ENCODE results near the gene BNC2.

The BNC2 gene

DNA sequence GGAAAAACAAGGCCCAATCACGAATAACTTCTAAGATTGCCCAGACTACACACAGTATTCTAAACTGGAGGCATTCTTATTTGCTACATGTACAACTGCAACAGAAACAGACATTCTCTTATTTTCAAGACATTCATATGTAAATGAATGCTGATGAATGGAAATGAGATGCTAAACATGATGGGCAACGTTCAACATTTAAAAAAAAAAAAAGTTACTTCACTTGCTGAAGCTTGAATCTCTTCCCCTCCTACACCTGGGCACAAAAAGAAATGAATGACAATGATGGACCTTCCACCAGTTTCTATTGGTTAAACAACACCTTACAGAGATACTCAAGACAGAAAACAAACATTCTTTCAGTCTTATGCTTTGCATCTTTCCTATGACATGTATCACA lies 160.5 kb downstream of the BNC2 start:
- ChIA-PET POLR2A (no interaction called here), CTCF (no interaction called here)
- no peak for DNase-seq (ENCODE audit: extremely low spot score)
- TF ChIP-seq, protein P1, sequence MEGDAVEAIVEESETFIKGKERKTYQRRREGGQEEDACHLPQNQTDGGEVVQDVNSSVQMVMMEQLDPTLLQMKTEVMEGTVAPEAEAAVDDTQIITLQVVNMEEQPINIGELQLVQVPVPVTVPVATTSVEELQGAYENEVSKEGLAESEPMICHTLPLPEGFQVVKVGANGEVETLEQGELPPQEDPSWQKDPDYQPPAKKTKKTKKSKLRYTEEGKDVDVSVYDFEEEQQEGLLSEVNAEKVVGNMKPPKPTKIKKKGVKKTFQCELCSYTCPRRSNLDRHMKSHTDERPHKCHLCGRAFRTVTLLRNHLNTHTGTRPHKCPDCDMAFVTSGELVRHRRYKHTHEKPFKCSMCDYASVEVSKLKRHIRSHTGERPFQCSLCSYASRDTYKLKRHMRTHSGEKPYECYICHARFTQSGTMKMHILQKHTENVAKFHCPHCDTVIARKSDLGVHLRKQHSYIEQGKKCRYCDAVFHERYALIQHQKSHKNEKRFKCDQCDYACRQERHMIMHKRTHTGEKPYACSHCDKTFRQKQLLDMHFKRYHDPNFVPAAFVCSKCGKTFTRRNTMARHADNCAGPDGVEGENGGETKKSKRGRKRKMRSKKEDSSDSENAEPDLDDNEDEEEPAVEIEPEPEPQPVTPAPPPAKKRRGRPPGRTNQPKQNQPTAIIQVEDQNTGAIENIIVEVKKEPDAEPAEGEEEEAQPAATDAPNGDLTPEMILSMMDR (IDR thresholded peaks at IDR 0.05; ENCODE audit: control extremely low read depth, extremely low read depth, low read depth, missing control alignments): no peak

DNA sequence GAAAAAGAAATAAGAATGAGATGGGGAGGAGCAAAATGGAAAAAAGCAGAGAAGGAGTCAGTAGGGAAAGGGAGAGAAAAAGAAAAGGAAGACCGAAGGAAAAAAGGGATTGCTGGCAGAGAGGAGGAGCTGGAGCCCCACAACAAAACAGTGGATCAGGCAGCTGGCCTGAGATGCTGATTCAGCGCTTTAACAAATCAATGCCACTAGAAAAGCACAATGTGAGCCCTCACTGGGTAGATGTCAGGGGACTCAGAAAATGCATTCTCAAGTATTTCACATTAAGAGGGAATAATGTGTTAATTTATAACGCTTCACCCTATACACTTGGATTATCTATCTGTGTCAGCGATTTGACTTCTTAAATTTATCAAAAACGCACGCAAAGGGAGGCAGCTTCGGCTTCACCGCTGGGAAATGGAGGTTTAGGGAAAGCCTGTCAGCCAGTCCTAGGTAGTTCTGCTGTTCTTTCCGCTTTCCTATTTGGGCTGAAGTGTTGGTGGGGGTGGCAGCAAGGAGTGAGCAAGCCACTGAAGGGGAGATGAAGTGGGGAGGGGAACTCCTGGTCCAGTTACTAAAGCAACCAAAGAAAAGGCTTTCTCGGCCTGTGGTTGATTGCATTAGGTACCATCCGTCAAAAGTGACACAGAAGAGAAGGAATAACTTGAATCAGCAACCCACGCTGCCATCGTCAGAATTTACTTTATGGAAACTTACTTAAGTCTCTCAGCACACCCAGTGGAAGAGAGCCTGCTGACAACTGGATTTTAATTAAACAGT lies 161.6 kb downstream of the BNC2 start:
- POLR2A ChIA-PET: no interaction called here
- TF ChIP-seq, protein P1 (IDR thresholded peaks at IDR 0.05; ENCODE audit: control extremely low read depth, extremely low read depth, low read depth, missing control alignments): no peak
- no peak for DNase-seq (ENCODE audit: extremely low spot score)
- CTCF ChIA-PET: no interaction called here

DNA sequence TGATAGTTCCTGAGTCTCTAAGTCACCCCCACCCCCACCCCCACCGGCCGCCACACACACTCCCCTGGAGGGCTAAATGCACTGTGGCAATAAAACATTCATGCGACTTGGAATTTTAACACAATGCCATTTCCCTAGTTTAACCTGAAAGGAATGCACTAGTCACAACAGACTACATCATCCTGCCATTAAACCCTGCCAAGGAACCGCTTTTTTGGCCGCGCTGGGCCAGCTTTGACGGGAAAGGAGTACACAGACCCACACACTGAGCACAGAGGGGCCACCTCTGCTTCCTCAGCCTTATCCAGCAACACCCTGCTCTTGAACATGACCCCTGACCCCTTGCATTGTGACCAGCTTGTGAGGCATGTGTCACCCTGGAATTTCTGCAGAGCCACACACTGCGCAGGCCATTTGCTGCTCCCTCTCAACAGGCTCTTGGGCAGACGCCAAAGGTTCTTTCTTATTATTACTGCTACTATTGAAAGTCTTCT lies 165.3 kb downstream of the BNC2 start:
- no peak for DNase-seq (ENCODE audit: extremely low spot score)

DNA sequence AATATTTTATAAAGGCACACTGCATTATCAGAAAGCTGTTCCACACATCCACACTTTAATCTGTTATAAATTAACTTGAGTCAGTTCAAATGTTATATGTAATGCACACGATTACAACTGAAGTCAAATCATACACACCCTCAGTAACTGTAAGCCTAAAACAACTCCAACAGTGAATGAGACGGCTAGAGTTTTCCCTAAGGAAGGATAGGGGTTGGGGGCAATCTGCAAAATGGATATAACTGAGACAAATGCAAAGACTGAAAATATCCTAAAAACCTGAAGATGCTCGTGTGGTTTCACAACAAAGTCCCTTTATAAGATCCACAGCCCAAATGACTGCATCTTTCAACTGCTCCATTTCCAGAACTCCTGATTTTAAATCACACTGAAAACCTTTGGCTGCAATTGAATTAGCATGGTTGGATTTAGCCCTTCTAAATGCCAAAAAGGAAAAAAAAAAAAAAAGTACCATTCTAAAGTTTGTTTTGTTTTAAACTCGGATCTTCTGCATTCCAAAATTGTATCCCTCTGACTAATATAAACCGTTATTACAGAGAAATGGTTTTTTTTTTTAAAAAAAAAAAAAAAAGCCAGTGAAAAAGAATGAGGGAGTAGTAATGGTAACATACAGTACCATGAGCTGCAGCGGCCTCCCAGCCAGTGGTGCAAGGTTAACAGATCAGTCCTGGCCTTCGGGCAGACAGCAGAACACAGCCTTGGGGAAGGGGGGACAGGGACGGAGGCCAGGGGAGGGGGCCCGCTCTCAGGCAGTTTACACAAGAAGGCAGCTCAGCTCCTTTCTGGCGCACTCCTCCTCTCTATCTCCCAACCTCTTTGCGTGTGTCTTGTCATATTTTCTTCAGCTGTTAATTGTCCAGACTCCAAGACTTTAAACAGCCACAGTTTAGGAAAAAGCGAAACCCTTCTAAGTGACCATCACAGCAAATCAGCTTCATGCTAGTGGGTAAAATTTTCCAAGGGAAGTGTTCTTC lies 166.1 kb downstream of the BNC2 start:
- DNase-seq (ENCODE audit: extremely low spot score): no peak
- POLR2A ChIA-PET: no interaction called here
- TF ChIP-seq, protein P1 (IDR thresholded peaks at IDR 0.05; ENCODE audit: control extremely low read depth, extremely low read depth, low read depth, missing control alignments): no peak
- CTCF ChIA-PET: no interaction called here

More for the DNA sequence above, 165.3 kb downstream of the BNC2 start:
- ChIA-PET POLR2A (no interaction called here), CTCF (no interaction called here)
- TF ChIP-seq, protein P1 (IDR thresholded peaks at IDR 0.05; ENCODE audit: control extremely low read depth, extremely low read depth, low read depth, missing control alignments): no peak

DNA sequence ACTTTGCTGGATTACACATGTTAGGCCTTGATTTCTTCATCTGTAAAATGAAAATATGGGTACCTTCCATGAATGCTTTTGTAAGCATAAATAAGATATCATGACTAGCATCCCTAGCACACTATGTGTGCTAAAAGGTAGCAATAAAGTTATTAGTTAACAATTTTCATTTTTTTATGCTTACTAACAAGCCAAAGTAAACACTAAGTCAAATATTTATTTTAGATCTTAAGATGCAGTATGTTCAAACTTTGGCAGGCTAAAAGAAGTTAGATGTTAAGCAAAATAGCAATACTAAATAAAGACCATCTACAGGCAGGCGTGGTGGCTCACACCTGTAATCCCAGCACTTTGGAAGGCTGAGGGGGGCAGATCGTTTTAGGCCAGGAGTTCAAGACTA lies 169.1 kb downstream of the BNC2 start:
- CTCF ChIA-PET: no interaction called here
- POLR2A ChIA-PET: no interaction called here
- DNase-seq (ENCODE audit: extremely low spot score): no peak
- TF ChIP-seq, protein P1 (IDR thresholded peaks at IDR 0.05; ENCODE audit: control extremely low read depth, extremely low read depth, low read depth, missing control alignments): no peak

DNA sequence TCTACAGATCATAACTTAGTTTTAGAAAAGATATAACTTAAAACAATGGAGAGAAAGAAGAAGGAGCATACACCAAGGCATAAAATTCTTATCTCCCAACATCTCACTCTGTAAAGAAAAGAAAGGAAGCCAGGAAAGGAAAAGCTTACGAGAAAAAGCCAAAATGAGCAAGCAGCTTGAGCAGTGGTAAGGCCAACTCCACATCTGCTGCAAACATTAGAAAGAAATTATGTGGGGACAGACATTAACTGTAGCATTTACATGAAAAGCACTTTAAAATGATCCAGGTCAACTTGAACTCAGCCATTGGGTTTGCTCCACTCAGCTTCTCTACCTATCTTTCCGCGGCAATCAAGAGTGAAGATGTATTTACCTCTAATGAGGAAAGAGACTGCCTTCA lies 176.9 kb downstream of the BNC2 start:
- no peak for DNase-seq (ENCODE audit: extremely low spot score)
- TF ChIP-seq, protein P1 (IDR thresholded peaks at IDR 0.05; ENCODE audit: control extremely low read depth, extremely low read depth, low read depth, missing control alignments): no peak
- CTCF ChIA-PET: no interaction called here
- POLR2A ChIA-PET: no interaction called here

Data from GM10248 (cell line).